HL-60/S4 treated with retinoic acid at 250 ng/mL for 4 days and 3 days (cell line): Measurements from ENCODE around the gene ZBED1.
"Not testable (repeated sequence)": the region's sequence is repeated elsewhere in the genome, so short reads cannot be mapped to it uniquely, and the experiment has no call there.

Source experiments
- in situ Hi-C: fragments of 300-500 bp; cut with MboI; formaldehyde crosslinking; loops from 2 replicates; pipeline ENCODE4 v1.7.0; 2022; ENCODE audit warnings: low sequenced_read_pairs

Gene ZBED1

GRCh38 chrX:2500803-2501558 lies at the start of gene ZBED1, which contains the start of gene DHRSX:
Gene ZBED1, minus strand, starts transcription at chrX:2500976. Its CDS starts 10,257 bp downstream, at chrX:2490719.
Gene DHRSX, minus strand, starts transcription at chrX:2500976. Its CDS starts 51 bp downstream, at chrX:2500925.
- in situ Hi-C loops: no loop called here

GRCh38 chrX:2549876-2550275 lies 49.1 kb upstream of the ZBED1 start:
- in situ Hi-C loops: no loop called here

- in situ Hi-C loops: no loop called here
Observed at GRCh38 chrX:2548711-2549423, 48.1 kb upstream of the ZBED1 start.

DNA sequence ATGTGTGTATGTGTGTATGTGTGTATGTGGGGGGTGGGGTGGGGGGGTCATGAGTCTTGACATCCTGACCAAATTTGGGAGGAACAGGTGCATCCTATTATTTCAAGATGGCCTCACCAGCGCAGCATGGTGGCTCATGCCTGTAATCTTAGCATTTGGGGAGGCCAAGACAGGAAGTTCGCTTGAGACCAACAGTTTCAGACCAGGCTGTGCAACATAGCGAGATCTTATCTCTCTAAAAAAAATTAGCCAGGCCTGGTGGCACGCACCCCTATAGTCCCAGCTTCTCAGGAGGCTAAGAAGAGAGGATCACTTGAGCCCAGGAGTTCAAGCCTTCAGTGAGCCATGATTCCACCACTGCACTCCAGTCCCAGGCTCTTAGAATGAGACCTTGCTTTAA lies 47.0 kb upstream of the ZBED1 start:
- in situ Hi-C loops: no loop called here

DNA sequence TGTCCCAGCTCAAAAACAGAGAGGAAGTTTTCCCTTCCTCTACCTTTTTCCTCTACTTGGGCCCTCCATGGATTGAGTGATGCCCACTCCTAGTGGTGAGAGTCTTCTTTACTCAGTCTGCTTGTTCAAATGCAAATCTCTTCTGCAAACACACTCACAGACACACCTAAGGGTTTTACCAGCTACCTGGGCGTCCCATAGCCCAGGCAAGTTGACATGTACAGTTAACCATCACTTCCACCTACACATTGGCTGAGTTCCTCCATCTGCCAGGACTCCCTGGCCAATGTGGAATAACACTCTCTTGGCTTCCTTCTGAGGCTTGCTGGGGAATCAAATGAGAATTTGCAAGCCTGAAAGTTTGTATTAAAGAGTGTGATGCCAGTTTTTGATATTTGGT lies 45.7 kb upstream of the ZBED1 start:
- in situ Hi-C loops: no loop called here

DNA sequence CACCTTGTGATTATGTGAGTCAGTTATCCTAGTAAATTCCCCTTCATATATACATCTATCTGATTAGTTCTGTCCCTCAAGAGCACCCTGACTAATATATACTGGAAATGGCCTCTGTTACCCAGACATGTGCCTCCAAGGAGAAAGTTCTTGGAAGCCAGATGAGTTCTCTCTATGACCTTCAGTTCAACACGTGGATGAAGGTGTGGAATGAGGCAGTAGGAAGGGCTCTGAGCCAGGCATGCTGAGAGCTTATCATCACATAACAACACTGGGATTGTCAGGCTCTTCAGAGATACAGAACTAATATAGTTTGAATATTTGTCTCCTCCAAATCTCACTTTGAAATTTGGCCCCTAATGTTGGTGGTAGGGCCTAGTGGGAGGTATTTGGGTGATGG lies 44.4 kb upstream of the ZBED1 start:
- in situ Hi-C loops: no loop called here

GRCh38 chrX:2542826-2543521 lies 42.2 kb upstream of the ZBED1 start:
- in situ Hi-C loops: no loop called here

DNA sequence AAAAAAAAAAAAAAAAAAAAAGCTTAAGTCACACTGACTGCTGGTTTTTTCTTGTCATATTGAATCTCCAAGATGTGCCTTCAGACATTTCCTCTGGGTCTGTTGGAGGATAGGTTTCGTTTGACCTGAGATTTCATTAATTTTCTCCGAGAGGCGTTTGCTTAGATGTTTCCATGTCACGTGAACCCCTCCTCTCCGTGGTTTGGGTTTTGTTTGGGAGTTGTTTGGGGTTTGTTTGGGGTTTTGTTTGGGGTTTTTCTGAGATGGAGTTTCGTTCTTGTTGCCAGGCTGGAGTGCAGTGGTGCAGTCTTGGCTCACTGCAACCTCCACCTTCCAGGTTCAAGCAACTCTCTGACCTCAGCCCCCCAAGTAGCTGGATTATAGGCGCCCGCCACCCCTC lies 40.8 kb upstream of the ZBED1 start:
- in situ Hi-C loops: no loop called here

DNA sequence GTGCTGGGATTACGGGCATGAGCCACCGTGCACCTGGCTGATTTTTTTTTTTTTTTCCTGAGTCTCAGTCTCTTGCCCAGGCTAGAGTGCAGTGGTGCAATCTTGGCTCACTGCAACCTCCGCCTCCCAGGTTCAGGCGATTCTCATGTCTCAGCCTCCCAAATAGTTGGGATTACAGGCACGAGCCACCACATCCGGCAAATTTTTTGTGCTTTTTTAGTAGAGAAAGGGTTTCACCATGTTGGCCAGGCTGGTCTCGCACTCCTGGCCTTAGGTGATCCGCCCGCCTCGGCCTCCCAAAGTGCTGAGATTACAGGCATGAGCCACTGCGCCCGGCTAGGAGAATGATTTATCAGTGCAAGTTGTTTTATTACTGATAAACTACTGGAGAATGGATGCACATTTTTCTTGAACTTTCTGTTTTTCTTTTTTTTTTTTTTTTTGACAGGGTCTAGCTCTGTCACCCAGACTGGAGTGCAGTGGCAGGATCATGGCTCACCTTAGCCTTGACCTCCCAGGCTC lies 39.7 kb upstream of the ZBED1 start:
- in situ Hi-C loops: no loop called here

- in situ Hi-C loops: no loop called here
Observed at GRCh38 chrX:2539586-2539985, 38.8 kb upstream of the ZBED1 start.

GRCh38 chrX:2538031-2538757 lies 37.4 kb upstream of the ZBED1 start:
- in situ Hi-C loops: no loop called here

DNA sequence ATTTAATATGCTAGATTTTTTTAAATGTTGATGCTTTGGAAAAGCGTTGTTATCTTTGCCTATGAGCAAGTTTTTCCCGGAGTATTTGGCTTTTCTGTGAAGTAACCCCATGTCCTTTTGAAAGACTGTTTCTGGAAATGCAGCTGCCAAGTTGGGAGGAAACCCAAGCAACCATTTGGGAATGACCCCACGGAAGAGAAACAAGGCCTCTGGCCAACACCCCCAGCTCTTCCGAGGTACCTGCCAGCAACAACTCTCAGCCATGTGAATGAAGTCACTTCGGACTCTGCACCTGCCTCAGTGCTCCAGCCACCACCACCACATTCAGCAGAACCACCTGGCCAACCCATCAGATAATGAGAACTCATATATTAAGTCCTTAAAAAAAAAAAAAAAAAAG lies 36.2 kb upstream of the ZBED1 start:
- in situ Hi-C loops: no loop called here

DNA sequence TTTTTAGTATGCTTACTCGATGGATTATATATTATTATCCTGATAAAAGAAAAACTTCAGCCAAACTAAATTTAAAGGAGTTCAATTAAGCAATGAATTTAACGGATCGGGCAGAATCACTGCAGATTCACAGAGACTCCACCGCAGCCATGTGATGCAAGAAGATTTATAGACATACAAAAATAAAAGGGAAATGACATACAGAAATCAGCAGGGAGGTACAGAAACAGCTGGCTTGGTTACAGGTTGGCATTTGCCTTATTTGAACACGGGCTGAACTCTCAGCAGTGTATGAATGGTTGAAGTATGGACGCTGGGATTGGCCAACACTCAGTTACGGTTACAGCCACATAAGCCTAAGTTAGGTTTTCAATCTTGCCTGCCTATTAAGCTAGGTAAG lies 35.4 kb upstream of the ZBED1 start:
- in situ Hi-C loops: no loop called here

DNA sequence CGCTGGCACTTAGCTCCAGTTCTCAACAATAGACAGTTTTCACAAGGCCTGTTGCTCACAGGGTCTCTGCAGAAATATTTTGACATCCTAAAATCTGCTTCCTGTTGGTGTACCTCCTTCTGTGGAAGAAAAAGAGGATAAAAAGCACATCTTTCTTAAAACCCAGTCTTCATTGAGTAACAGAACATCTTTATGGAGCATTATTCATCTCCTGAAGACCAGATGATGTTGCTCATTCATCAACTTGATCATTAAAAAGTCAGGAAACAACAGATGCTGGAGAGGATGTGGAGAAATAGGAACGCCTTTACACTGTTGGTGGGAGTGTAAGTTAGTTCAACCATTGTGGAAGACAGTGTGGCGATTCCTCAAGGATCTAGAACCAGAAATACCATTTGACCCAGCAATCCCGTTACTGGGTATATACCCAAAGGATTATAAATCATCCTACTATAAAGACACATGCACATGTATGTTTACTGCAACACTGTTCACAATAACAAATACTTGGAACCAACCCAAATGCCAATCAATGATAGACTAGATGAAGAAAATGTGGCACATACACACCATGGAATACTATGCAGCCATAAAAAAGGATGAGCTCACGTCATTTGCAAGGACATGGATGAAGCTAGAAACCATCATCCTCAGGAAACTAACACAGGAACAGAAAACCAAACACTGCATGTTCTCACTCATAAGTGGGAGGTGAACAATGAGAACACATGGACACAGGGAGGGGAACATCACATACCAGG lies 33.7 kb upstream of the ZBED1 start:
- in situ Hi-C loops: not testable (repeated sequence)

DNA sequence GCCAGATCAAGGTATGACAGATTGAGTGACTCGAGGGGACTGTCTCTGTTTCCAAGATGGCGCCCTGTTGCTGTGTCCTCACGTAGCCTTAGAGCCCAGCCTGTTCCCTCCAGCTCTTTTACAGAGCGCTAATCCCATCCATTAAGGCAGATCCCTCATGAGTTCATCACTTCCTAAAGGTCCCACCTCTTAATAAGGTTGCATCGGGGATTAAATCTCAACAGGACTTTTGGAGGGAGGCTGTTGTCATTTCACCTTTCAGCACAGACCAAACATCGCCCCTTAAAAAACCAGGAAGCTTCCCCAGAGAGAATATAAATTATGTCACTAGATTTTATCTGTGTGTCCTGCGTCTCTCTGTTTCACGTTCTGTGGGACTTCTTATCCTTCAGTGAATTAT lies 32.6 kb upstream of the ZBED1 start:
- in situ Hi-C loops: no loop called here

GRCh38 chrX:2526390-2526789 lies 25.6 kb upstream of the ZBED1 start:
- in situ Hi-C loops: no loop called here

DNA sequence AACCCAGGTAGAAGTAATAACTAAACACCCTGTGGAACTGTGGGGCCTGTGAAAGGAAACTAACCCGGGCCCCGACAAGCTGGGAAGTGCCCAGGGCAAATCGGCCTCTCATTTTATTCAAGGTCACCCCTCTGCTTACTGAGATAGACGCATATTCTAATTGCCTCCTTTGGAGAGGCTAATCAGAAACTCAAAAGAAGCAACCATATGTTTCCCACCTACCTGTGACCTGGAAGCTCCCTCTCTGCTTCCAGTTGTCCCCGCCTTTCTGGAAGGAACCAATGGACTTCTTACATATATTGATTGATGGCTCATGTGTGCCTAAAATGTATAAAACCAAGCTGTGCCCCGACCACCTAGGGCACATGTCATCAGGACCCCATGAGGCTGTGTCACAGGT lies 23.1 kb upstream of the ZBED1 start:
- in situ Hi-C loops: no loop called here

GRCh38 chrX:2521927-2522386 lies 21.2 kb upstream of the ZBED1 start:
- in situ Hi-C loops: no loop called here

GRCh38 chrX:2521092-2521926 lies 20.5 kb upstream of the ZBED1 start:
- in situ Hi-C loops: no loop called here
